Thoracic aorta (tissue), 2 donors: ENCODE data around the gene TFPT. TPM values are rescaled to one million over a fixed set of nuclear protein-coding genes. Genes with fewer than 3 reads are reported as not detected.

Experiments
- ATAC-seq: fragments of 150-250 bp; one replicate; pipeline ENCODE4 v1.8.0; 2017; ENCODE audit warnings: low read depth; ENCODE audit not compliant: insufficient number of reproducible peaks, low FRiP score
- DNase-seq: peaks from one replicate; pipeline ENCODE4 v3.0.0-alpha.2; 2020; ENCODE audit warnings: low spot score
- H3K27ac ChIP-seq, 2 donors: fragments of 200-600 bp; sonication (generic); 1 replicate in 1 of 2; 2 replicates in 1 of 2; pipeline ENCODE4 v1.5.1; 2016; ENCODE audit warnings: mild to moderate bottlenecking in 2 of 2, moderate library complexity in 2 of 2
- H3K27me3 ChIP-seq: fragments of 200-600 bp; sonication (generic); replicated peaks from 2 replicates; pipeline ENCODE4 v1.6.0; 2016; ENCODE audit warnings: mild to moderate bottlenecking; ENCODE audit not compliant: insufficient read depth
- H3K36me3 ChIP-seq: fragments of 200-600 bp; sonication (generic); one replicate; pipeline ENCODE4 v1.5.1; 2016
- H3K4me1 ChIP-seq, 2 donors: fragments of 200-600 bp; sonication (generic); 1 replicate in 1 of 2; 2 replicates in 1 of 2; pipeline versions ENCODE4 v1.5.1 to v1.6.0; 2016; ENCODE audit warnings: low read depth in 2 of 2, mild to moderate bottlenecking in 1 of 2; ENCODE audit not compliant: control insufficient read depth in 1 of 2
- H3K4me3 ChIP-seq: fragments of 200-600 bp; sonication (generic); 2 replicates; pipeline ENCODE4 v1.5.1; 2016; ENCODE audit warnings: mild to moderate bottlenecking
- H3K9me3 ChIP-seq: fragments of 200-600 bp; sonication (generic); 2 replicates; pipeline ENCODE4 v1.5.1; 2016
- CTCF ChIP-seq: fragments of 200-600 bp; sonication (generic); IDR thresholded peaks from one replicate; pipeline ENCODE4 v1.5.1; 2019; ENCODE audit warnings: antibody characterized with exemption
- total RNA-seq, 2 donors: library from RNA; depleted of rRNA; stranded (reverse); fragments of >200 nt; gene quantifications; one replicate each; pipeline versions ENCODE4 v1.1.0 to v1.2.3, GENCODE V29; 2016

The TFPT gene
- total RNA-seq, 2 donors from 2014 or later, result 8.7 to 8.8 TPM

GRCh38 chr19:54133957-54134590 is 18.6 kb upstream of the TFPT start:
- Histone ChIP-seq H3K4me1 (peaks cover 11 to 18% of the 10 kb centered on the region in 2 donors), H3K27me3 (no peaks in the 10 kb centered on the region), H3K27ac (no peak overlapping the region), H3K36me3 (peaks cover 14% of the 10 kb centered on the region), H3K9me3 (no peaks in the 10 kb centered on the region), H3K4me3 (no peak overlapping the region)
- DNase-seq (no peak), ATAC-seq (no peak)
- no peak for TF ChIP-seq CTCF

- Histone ChIP-seq H3K36me3 (peaks cover 20% of the 10 kb centered on the region), H3K4me1 (peaks cover 5 to 12% of the 10 kb centered on the region in 2 donors), H3K9me3 (no peaks in the 10 kb centered on the region), H3K27ac (no peak overlapping the region), H3K27me3 (no peaks in the 10 kb centered on the region), H3K4me3 (no peak overlapping the region)
- ATAC-seq, result no peak
- TF ChIP-seq CTCF, result no peak
- DNase-seq, result no peak
Observed at GRCh38 chr19:54133312-54133956, 18.0 kb upstream of the TFPT start.

GRCh38 chr19:54129617-54129996 is 14.2 kb upstream of the TFPT start:
- peaks cover 52% of the 10 kb centered on the region for H3K36me3 ChIP-seq
- H3K4me1 ChIP-seq, result no peaks in the 10 kb centered on the region
- no peak for TF ChIP-seq CTCF
- no peak overlapping the region for H3K4me3 ChIP-seq
- H3K27me3 ChIP-seq, result no peaks in the 10 kb centered on the region
- H3K9me3 ChIP-seq, result no peaks in the 10 kb centered on the region
- DNase-seq, result no peak
- ATAC-seq, result no peak
- no peak overlapping the region for H3K27ac ChIP-seq

- ATAC-seq (no peak), DNase-seq (no peak)
- Histone ChIP-seq H3K9me3 (no peaks in the 10 kb centered on the region), H3K27me3 (no peaks in the 10 kb centered on the region), H3K4me3 (no peak overlapping the region), H3K4me1 (no peaks in the 10 kb centered on the region), H3K36me3 (peaks cover 58% of the 10 kb centered on the region), H3K27ac (no peak overlapping the region)
- TF ChIP-seq CTCF, result no peak
Observed at GRCh38 chr19:54128796-54129616, 13.5 kb upstream of the TFPT start.

- TF ChIP-seq CTCF, result no peak
- H3K4me1 ChIP-seq, result no peaks in the 10 kb centered on the region
- H3K4me3 ChIP-seq, result no peak overlapping the region
- peaks cover 64% of the 10 kb centered on the region for H3K36me3 ChIP-seq
- H3K27ac ChIP-seq, result no peak overlapping the region
- H3K9me3 ChIP-seq, result no peaks in the 10 kb centered on the region
- DNase-seq (no peak), ATAC-seq (no peak)
- no peaks in the 10 kb centered on the region for H3K27me3 ChIP-seq
Observed at GRCh38 chr19:54128441-54128725, 12.9 kb upstream of the TFPT start.
